T1000 (cell line): ENCODE measurements around the gene ANXA1.
"Not testable (repeated sequence)": the region's sequence is repeated elsewhere in the genome, so short reads cannot be mapped to it uniquely, and the experiment has no call there.

Experiments
- DNase-seq: peaks from one replicate; lab custom pipeline; 2025; ENCODE audit warnings: mixed read lengths; lab: John Stamatoyannopoulos, UW

The ANXA1 gene

GRCh38 chr9:73151653-73152542, at the start of gene ANXA1:
TSS of gene ANXA1 (plus strand) at chr9:73151865. CDS start at chr9:73158536, 6,671 bp downstream.
- DNase-seq: peak; percentile 7

GRCh38 chr9:73104342-73104741, 47.3 kb upstream of the ANXA1 start:
- DNase-seq: no peak

- DNase-seq: no peak
Observed at GRCh38 chr9:73104921-73105320, 46.7 kb upstream of the ANXA1 start.

GRCh38 chr9:73107489-73108069, 44.1 kb upstream of the ANXA1 start:
- not testable (repeated sequence) for DNase-seq

- DNase-seq: no peak
Observed at GRCh38 chr9:73114058-73114457, 37.6 kb upstream of the ANXA1 start.

GRCh38 chr9:73114958-73115357, 36.7 kb upstream of the ANXA1 start:
- DNase-seq: no peak

- no peak for DNase-seq
Observed at GRCh38 chr9:73116031-73116430, 35.6 kb upstream of the ANXA1 start.

- no peak for DNase-seq
Observed at GRCh38 chr9:73116880-73117279, 34.8 kb upstream of the ANXA1 start.

GRCh38 chr9:73118286-73118685, 33.4 kb upstream of the ANXA1 start:
- no peak for DNase-seq

GRCh38 chr9:73118898-73119554, 32.6 kb upstream of the ANXA1 start:
- DNase-seq: no peak

GRCh38 chr9:73121375-73121935, 30.2 kb upstream of the ANXA1 start:
- no peak for DNase-seq

- DNase-seq: no peak
Observed at GRCh38 chr9:73125651-73126050, 26.0 kb upstream of the ANXA1 start.

- no peak for DNase-seq
Observed at GRCh38 chr9:73129941-73130685, 21.6 kb upstream of the ANXA1 start.

GRCh38 chr9:73131461-73131860, 20.2 kb upstream of the ANXA1 start:
- DNase-seq: no peak

- peak; percentile 26 for DNase-seq
Observed at GRCh38 chr9:73132034-73132776, 19.5 kb upstream of the ANXA1 start.

- no peak for DNase-seq
Observed at GRCh38 chr9:73133022-73133651, 18.5 kb upstream of the ANXA1 start.

GRCh38 chr9:73133921-73134407, 17.7 kb upstream of the ANXA1 start:
- no peak for DNase-seq

- no peak for DNase-seq
Observed at GRCh38 chr9:73135394-73135793, 16.3 kb upstream of the ANXA1 start.

GRCh38 chr9:73137286-73137899, 14.3 kb upstream of the ANXA1 start:
- no peak for DNase-seq

- no peak for DNase-seq
Observed at GRCh38 chr9:73137914-73138313, 13.8 kb upstream of the ANXA1 start.
